GM06990 (cell line): ENCODE data around the gene POLR1D.

Experiments used
- DNase-seq: peaks from one replicate; pipeline ENCODE4 v3.0.0-alpha.2; 2011; ENCODE audit not compliant: insufficient read length; ENCODE audit errors: extremely low read depth
- H3K27me3 ChIP-seq: replicated peaks from 2 replicates; pipeline ENCODE4 v1.6.0; 2011; ENCODE audit warnings: low read length; ENCODE audit not compliant: control insufficient read depth, insufficient read depth
- H3K36me3 ChIP-seq: 2 replicates; pipeline ENCODE4 v1.5.1; 2011; ENCODE audit warnings: low read length; ENCODE audit not compliant: control insufficient read depth, insufficient read depth
- H3K4me3 ChIP-seq: replicated peaks from 2 replicates; pipeline ENCODE4 v1.5.1; 2011; ENCODE audit warnings: low read depth, mild to moderate bottlenecking, control low read depth, low read length
- CTCF ChIP-seq: IDR thresholded peaks from 2 replicates; pipeline ENCODE4 v1.5.1; 2011; ENCODE audit warnings: low read length, control low read depth, mild to moderate bottlenecking, inconsistent platforms; ENCODE audit not compliant: insufficient read depth, poor library complexity, severe bottlenecking

Gene POLR1D

GRCh38 chr13:27583645-27584044 lies 38.0 kb upstream of the POLR1D start:
- TF ChIP-seq CTCF, result no peak
- no peaks in the 10 kb centered on the region for H3K36me3 ChIP-seq
- DNase-seq, result no peak

DNA sequence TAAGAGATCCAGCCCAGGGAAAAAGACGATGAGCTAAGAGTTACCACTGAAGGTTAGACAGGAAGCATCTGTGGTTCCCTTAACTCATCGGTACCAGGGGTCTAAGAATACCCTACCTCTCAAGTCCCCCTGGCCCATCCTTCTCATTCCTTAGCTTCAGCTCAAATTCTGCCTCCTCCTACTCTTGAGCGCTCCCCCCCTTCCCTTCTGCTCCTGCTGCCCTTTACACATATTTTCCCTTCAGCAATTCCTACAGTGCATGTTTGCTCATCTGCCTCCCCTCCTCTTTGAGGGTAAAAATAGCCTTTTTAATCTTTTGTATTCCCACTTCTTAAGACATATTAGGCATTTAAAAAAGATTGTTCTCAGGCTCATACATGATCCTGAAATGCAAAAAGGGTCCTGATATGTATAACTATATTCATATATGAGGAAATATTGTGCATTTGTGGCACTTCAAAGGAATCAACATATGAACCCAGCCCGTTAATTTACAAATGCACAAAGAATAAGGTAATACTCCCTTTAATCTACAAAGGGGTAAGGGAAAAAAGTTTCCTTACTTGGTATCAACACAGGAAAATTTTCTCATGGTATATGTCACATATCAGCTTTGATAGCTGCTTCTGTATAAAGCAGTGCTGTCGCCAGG lies 34.5 kb upstream of the POLR1D start:
- H3K4me3 ChIP-seq, result no peak overlapping the region
- TF ChIP-seq CTCF, result no peak
- DNase-seq, result no peak
- H3K36me3 ChIP-seq, result no peaks in the 10 kb centered on the region
- H3K27me3 ChIP-seq, result no peaks in the 10 kb centered on the region

More at GRCh38 chr13:27583645-27584044, 38.0 kb upstream of the POLR1D start:
- Histone ChIP-seq H3K4me3 (no peak overlapping the region), H3K27me3 (no peaks in the 10 kb centered on the region)

DNA sequence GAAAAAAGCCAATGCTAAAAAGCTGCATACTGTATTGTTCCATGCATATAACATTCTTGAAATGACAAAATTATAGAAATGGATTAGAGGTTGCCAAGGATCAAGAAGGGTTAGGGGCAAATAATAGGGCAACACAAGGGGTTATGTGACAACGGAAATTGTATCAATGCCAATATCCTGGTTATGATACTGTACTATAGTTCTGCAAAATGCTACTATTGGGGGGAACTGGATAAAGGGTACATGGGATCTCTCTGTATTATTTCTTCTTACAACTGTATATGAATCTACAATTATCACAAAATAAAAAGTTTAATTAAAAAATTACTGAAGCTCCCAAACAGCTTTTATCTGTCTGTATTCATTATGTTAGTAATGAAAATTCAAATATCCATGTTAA lies 33.3 kb upstream of the POLR1D start:
- Histone ChIP-seq H3K4me3 (no peak overlapping the region), H3K36me3 (no peaks in the 10 kb centered on the region), H3K27me3 (no peaks in the 10 kb centered on the region)
- TF ChIP-seq CTCF, result no peak
- DNase-seq, result no peak

DNA sequence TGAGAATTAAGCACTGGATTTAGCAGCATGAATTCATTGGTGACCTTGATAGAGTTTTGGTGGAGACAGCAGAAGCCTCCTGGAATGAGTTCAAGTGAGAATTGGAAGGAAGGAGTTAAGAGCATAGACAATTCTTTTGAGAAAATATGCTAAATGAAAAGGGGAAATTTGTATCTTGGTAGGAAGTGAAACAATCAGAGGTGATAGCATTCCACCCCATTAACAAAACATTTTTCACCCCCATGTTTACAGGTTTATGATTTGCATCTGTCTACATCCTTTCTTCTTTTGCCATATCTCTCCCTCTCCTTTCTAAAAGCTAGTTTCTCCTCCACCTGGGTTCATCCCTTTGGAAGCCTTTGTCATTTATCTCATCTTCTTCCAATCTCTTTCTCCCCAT lies 28.8 kb upstream of the POLR1D start:
- TF ChIP-seq CTCF, result no peak
- Histone ChIP-seq H3K4me3 (no peak overlapping the region), H3K27me3 (no peaks in the 10 kb centered on the region), H3K36me3 (no peaks in the 10 kb centered on the region)
- no peak for DNase-seq

GRCh38 chr13:27593267-27593666 lies 28.4 kb upstream of the POLR1D start:
- Histone ChIP-seq H3K36me3 (no peaks in the 10 kb centered on the region), H3K4me3 (no peak overlapping the region), H3K27me3 (no peaks in the 10 kb centered on the region)
- DNase-seq, result no peak
- TF ChIP-seq CTCF, result no peak
